Vagina (tissue), 2 donors: Measurements from ENCODE around the gene NFIX.

ENCODE experiments used
- CTCF ChIP-seq, 3 experiments: fragments of 450-650 bp in 2 of 3; fragments of 200-600 bp in 1 of 3; sonication (generic) in 1 of 3; IDR thresholded peaks; one replicate each; pipeline ENCODE4 v1.5.1; 2017 to 2019; ENCODE audit warnings: antibody characterized with exemption in 3 of 3, mild to moderate bottlenecking in 2 of 3, moderate library complexity in 2 of 3
- POLR2A ChIP-seq, 2 donors: fragments of 450-650 bp; IDR thresholded peaks; one replicate each; pipeline ENCODE4 v1.6.1; 2017; ENCODE audit warnings: antibody characterized with exemption in 2 of 2, mild to moderate bottlenecking in 2 of 2, moderate library complexity in 2 of 2
- POLR2AphosphoS5 ChIP-seq, 2 donors: sonication (generic); formaldehyde crosslinking; IDR thresholded peaks; one replicate each; pipeline ENCODE4 v1.9.0; 2017; ENCODE audit warnings: antibody characterized with exemption in 2 of 2, mild to moderate bottlenecking in 2 of 2, low read depth in 1 of 2; ENCODE audit not compliant: insufficient read depth in 1 of 2

- TF ChIP-seq CTCF (IDR thresholded peaks at IDR 0.05) (no peak), POLR2A (IDR thresholded peaks at IDR 0.05) (no peak), POLR2AphosphoS5 (IDR thresholded peaks at IDR 0.05; ENCODE audit: insufficient read depth in 1 of 2, low read depth in 1 of 2) (no peak)
Observed at GRCh38 chr19:13043285-13043684, 48.0 kb downstream of the NFIX start.
